OCI-LY1 (cell line): ENCODE data around the gene ENTPD1.

Source experiments
- H2AFZ ChIP-seq: fragments of 200-600 bp; sonication (generic), shearing (Covaris generic); 2 replicates; pipeline ENCODE4 v1.6.0; 2014; ENCODE audit warnings: antibody characterized with exemption, mild to moderate bottlenecking, low read length
- H3F3A ChIP-seq: fragments of 200-600 bp; sonication (generic), shearing (Covaris generic); 2 replicates; pipeline ENCODE4 v1.6.0; 2014; ENCODE audit warnings: mild to moderate bottlenecking, antibody characterized with exemption, low read length, moderate library complexity; ENCODE audit not compliant: insufficient read depth
- H3K27ac ChIP-seq: fragments of 200-600 bp; sonication (generic); 2 replicates; pipeline ENCODE4 v1.5.1; 2014; ENCODE audit warnings: low read length, mixed run types, mild to moderate bottlenecking, low read depth; ENCODE audit not compliant: poor library complexity, severe bottlenecking
- H3K27me3 ChIP-seq: fragments of 200-600 bp; sonication (generic); 2 replicates; pipeline ENCODE4 v1.6.0; 2014; ENCODE audit warnings: antibody characterized with exemption, mild to moderate bottlenecking, low read length, moderate library complexity; ENCODE audit not compliant: insufficient read depth
- H3K36me3 ChIP-seq: fragments of 200-600 bp; sonication (generic); 2 replicates; pipeline ENCODE4 v1.6.1; 2014; ENCODE audit warnings: mild to moderate bottlenecking, antibody characterized with exemption, low read length, moderate library complexity, mixed read lengths; ENCODE audit not compliant: insufficient read depth
- H3K4me1 ChIP-seq: fragments of 200-600 bp; sonication (generic); 2 replicates; pipeline ENCODE4 v1.5.1; 2014; ENCODE audit warnings: mild to moderate bottlenecking, low read length, moderate library complexity; ENCODE audit not compliant: insufficient read depth, severe bottlenecking
- H3K4me2 ChIP-seq: fragments of 200-600 bp; sonication (generic), shearing (Covaris generic); 2 replicates; pipeline ENCODE4 v1.6.1; 2014; ENCODE audit warnings: low read length
- H3K4me3 ChIP-seq: fragments of 200-600 bp; sonication (generic); 2 replicates; pipeline ENCODE4 v1.5.1; 2014; ENCODE audit warnings: low read length, low read depth, mild to moderate bottlenecking, mixed read lengths; ENCODE audit not compliant: poor library complexity, severe bottlenecking
- H3K79me2 ChIP-seq: fragments of 200-600 bp; shearing (Covaris generic); 2 replicates; pipeline ENCODE4 v1.6.1; 2016; ENCODE audit warnings: mixed run types, low read length, mixed read lengths; ENCODE audit not compliant: insufficient read depth
- H3K9ac ChIP-seq: fragments of 200-600 bp; sonication (generic), shearing (Covaris generic); 2 replicates; pipeline ENCODE4 v1.6.1; 2014; ENCODE audit warnings: mild to moderate bottlenecking, low read length, mixed read lengths
- H3K9me2 ChIP-seq: fragments of 200-600 bp; sonication (generic), shearing (Covaris generic); 2 replicates; pipeline ENCODE4 v1.6.1; 2014; ENCODE audit warnings: low read depth, mild to moderate bottlenecking, low read length, mixed read lengths
- H3K9me3 ChIP-seq: fragments of 200-600 bp; shearing (Covaris generic); 2 replicates; pipeline ENCODE4 v1.6.1; 2014; ENCODE audit warnings: low read length, mixed read lengths
- H4K20me1 ChIP-seq: fragments of 200-600 bp; sonication (generic), shearing (Covaris generic); 2 replicates; pipeline ENCODE4 v1.6.0; 2016; ENCODE audit warnings: mild to moderate bottlenecking, low read length; ENCODE audit not compliant: insufficient read depth
- CTCF ChIP-seq: fragments of 200-600 bp; sonication (generic), shearing (Covaris generic); IDR thresholded peaks from 2 replicates; pipeline ENCODE4 v1.5.1; 2017; ENCODE audit warnings: mild to moderate bottlenecking, antibody characterized with exemption, low read length, moderate library complexity, mixed read lengths
- EZH2 ChIP-seq: fragments of 200-600 bp; sonication (generic), shearing (Covaris generic); IDR thresholded peaks from 2 replicates; pipeline ENCODE4 v1.8.0; 2017; ENCODE audit warnings: borderline replicate concordance, mixed run types, mild to moderate bottlenecking, antibody characterized with exemption, low read length, moderate library complexity, mixed read lengths

ENTPD1 gene

GRCh38 chr10:95834406-95834805 is 78.4 kb downstream of the ENTPD1 start:
- Histone ChIP-seq H3K9me3 (no peaks in the 10 kb centered on the region), H2AFZ (no peak overlapping the region), H3K9ac (no peak overlapping the region), H3K4me2 (no peak overlapping the region), H3K79me2 (no peaks in the 10 kb centered on the region), H3K27ac (no peak overlapping the region), H3F3A (no peaks in the 10 kb centered on the region), H3K4me1 (no peaks in the 10 kb centered on the region), H4K20me1 (no peaks in the 10 kb centered on the region), H3K9me2 (no peaks in the 10 kb centered on the region), H3K4me3 (no peak overlapping the region), H3K36me3 (no peaks in the 10 kb centered on the region), H3K27me3 (no peaks in the 10 kb centered on the region)
- TF ChIP-seq CTCF, result no peak
- TF ChIP-seq EZH2, result no peak

DNA sequence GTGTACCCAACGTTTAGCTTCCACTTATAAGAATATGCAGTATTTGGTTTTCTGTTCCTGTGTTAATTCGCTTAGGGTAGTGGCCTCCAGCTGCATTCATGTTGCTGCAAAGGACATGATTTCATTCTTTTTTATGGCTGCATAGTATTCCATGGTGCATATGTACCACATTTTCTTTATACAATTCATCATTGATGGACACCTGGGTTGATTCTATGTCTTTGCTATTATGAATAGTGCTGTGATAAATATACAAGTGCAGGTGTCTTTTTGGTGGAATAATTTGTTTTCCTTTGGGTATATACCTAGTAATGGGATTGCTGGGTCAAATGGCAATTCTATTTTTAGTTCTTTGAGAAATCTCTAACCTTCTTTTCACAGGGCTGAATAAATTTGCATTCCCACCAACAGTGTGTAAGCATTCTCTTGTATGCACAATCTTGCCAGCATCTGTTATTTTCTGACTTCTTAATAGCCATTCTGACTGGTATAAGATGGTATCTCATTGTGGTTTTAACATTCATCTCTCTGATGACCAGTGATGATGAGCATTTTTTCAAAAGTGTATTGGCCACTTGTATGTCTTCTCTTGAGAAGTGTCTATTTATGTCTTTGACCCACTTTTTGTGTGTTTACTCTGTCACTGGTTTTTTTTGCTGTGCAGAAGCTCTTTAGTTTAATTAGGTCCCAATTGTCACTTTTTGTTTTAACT is 79.3 kb downstream of the ENTPD1 start:
- no peak for TF ChIP-seq CTCF
- no peak for TF ChIP-seq EZH2
- Histone ChIP-seq H3F3A (no peaks in the 10 kb centered on the region), H3K4me2 (no peak overlapping the region), H3K79me2 (no peaks in the 10 kb centered on the region), H3K36me3 (no peaks in the 10 kb centered on the region), H3K4me1 (no peaks in the 10 kb centered on the region), H3K4me3 (no peak overlapping the region), H4K20me1 (no peaks in the 10 kb centered on the region), H3K9me3 (no peaks in the 10 kb centered on the region), H3K27ac (no peak overlapping the region), H3K27me3 (no peaks in the 10 kb centered on the region), H3K9ac (no peak overlapping the region), H3K9me2 (no peaks in the 10 kb centered on the region), H2AFZ (no peak overlapping the region)

- Histone ChIP-seq H4K20me1 (no peaks in the 10 kb centered on the region), H3K79me2 (no peaks in the 10 kb centered on the region), H3K27me3 (no peaks in the 10 kb centered on the region), H3K4me1 (no peaks in the 10 kb centered on the region), H3K4me2 (no peak overlapping the region), H3K9me2 (no peaks in the 10 kb centered on the region), H3K9ac (no peak overlapping the region), H3K36me3 (no peaks in the 10 kb centered on the region), H3K4me3 (no peak overlapping the region), H2AFZ (no peak overlapping the region), H3F3A (no peaks in the 10 kb centered on the region), H3K27ac (no peak overlapping the region), H3K9me3 (no peaks in the 10 kb centered on the region)
- TF ChIP-seq EZH2, result no peak
- no peak for TF ChIP-seq CTCF
Measured at GRCh38 chr10:95835911-95836310, 79.9 kb downstream of the ENTPD1 start.
